Measurements from ENCODE around the gene ATF4. TPM values are rescaled to one million over a fixed set of nuclear protein-coding genes. Genes with fewer than 3 reads are reported as not detected.
"Not testable (repeated sequence)": the region's sequence is repeated elsewhere in the genome, so short reads cannot be mapped to it uniquely, and the experiment has no call there.

Gene ATF4
- polyA plus RNA-seq, 1 experiment: 886 TPM

- Histone ChIP-seq H3K27me3 (ENCODE audit: control insufficient read depth, insufficient read depth, low read length) (peaks cover 1% of the 10 kb centered on the region; the same call in 1 of the 2 replicates), H3K36me3 (ENCODE audit: control insufficient read depth, insufficient read depth, low read length) (peaks cover 17% of the 10 kb centered on the region), H3K4me3 (ENCODE audit: low read depth, low read length) (peak overlapping the region; percentile 77)
- no peak for TF ChIP-seq CTCF (IDR thresholded peaks at IDR 0.05; ENCODE audit: insufficient read depth, low read depth, low read length)
- CTCF ChIA-PET: interaction anchor here (1.4 to 2.1 kb wide), 4 partner anchors 11 to 522 kb away, joined by 5 to 16 read pairs (median 6); no protein-coding TSS in a partner anchor
- POLR2A ChIA-PET: interaction anchor here (1.1 to 1.5 kb wide), 2 partner anchors 17 to 19 kb away, joined by 4 to 12 read pairs; partner anchors contain the start of gene ATF4
- no peak for DNase-seq (ENCODE audit: low read depth)
These were observed 17.5 kb upstream of the ATF4 start for GRCh38 chr22:39502789-39503409.

- TF ChIP-seq CTCF (IDR thresholded peaks at IDR 0.05; ENCODE audit: insufficient read depth, low read depth, low read length): no peak
- ChIA-PET CTCF (interaction anchor here (2.1 kb wide), 2 partner anchors 11 to 25 kb away, joined by 6 to 16 read pairs; no protein-coding TSS in a partner anchor), POLR2A (no interaction called here)
- Histone ChIP-seq H3K4me3 (ENCODE audit: low read depth, low read length) (no peak overlapping the region), H3K36me3 (ENCODE audit: control insufficient read depth, insufficient read depth, low read length) (peaks cover 17% of the 10 kb centered on the region), H3K27me3 (ENCODE audit: control insufficient read depth, insufficient read depth, low read length) (peaks cover 1% of the 10 kb centered on the region; the same call in 1 of the 2 replicates)
- DNase-seq (ENCODE audit: low read depth): no peak
These were observed 16.7 kb upstream of the ATF4 start for GRCh38 chr22:39503630-39504029.

- TF ChIP-seq CTCF (IDR thresholded peaks at IDR 0.05; ENCODE audit: insufficient read depth, low read depth, low read length): no peak
- ChIA-PET POLR2A (no interaction called here), CTCF (interaction anchor here (2.1 kb wide), 1 partner anchor 10 kb away, joined by 16 read pairs; no protein-coding TSS in a partner anchor)
- Histone ChIP-seq H3K36me3 (ENCODE audit: control insufficient read depth, insufficient read depth, low read length) (peaks cover 17% of the 10 kb centered on the region), H3K27me3 (ENCODE audit: control insufficient read depth, insufficient read depth, low read length) (0 out of 2 replicates have a peak, but pooled peaks cover 1% of the 10 kb centered on the region), H3K4me3 (ENCODE audit: low read depth, low read length) (no peak overlapping the region)
- no peak for DNase-seq (ENCODE audit: low read depth)
These were observed 16.3 kb upstream of the ATF4 start for GRCh38 chr22:39504071-39504470.

- H3K27me3 ChIP-seq (ENCODE audit: control insufficient read depth, insufficient read depth, low read length); POLR2A ChIA-PET; H3K4me3 ChIP-seq (ENCODE audit: low read depth, low read length); DNase-seq (ENCODE audit: low read depth): not testable (repeated sequence)
- CTCF ChIA-PET: interaction anchor here (1.8 to 2.5 kb wide), 2 partner anchors 10 to 164 kb away, joined by 4 to 11 read pairs; no protein-coding TSS in a partner anchor
- H3K36me3 ChIP-seq (ENCODE audit: control insufficient read depth, insufficient read depth, low read length): peaks cover 31% of the 10 kb centered on the region
These were observed 13.3 kb upstream of the ATF4 start for GRCh38 chr22:39507021-39507420.

GRCh38 chr22:39508393-39508792 lies 12.0 kb upstream of the ATF4 start:
- ChIA-PET POLR2A (interaction anchor here (0.6 kb wide), 1 partner anchor 12 kb away, joined by 5 read pairs; the partner anchor contains the start of gene ATF4), CTCF (interaction anchor here (1.1 to 2.5 kb wide), 3 partner anchors 9 to 165 kb away, joined by 3 to 11 read pairs (median 4); no protein-coding TSS in a partner anchor)
- no peak for TF ChIP-seq CTCF (IDR thresholded peaks at IDR 0.05; ENCODE audit: insufficient read depth, low read depth, low read length)
- Histone ChIP-seq H3K36me3 (ENCODE audit: control insufficient read depth, insufficient read depth, low read length) (peaks cover 33% of the 10 kb centered on the region), H3K27me3 (ENCODE audit: control insufficient read depth, insufficient read depth, low read length) (no peaks in the 10 kb centered on the region), H3K4me3 (ENCODE audit: low read depth, low read length) (no peak overlapping the region)
- no peak for DNase-seq (ENCODE audit: low read depth)
